HCT116 (cell line): Measurements from ENCODE around the gene ASIC5.

Experiments
- CBX3 ChIP-seq: IDR thresholded peaks from 2 replicates; pipeline ENCODE4 v1.6.1; 2012; ENCODE audit warnings: low read depth
- CEBPB ChIP-seq: IDR thresholded peaks from 2 replicates; pipeline ENCODE4 v1.6.1; 2012; ENCODE audit warnings: low read depth
- EZH2phosphoT487 ChIP-seq: fragments of 200-600 bp; IDR thresholded peaks from 2 replicates; pipeline ENCODE4 v1.6.1; 2018; ENCODE audit warnings: antibody characterized with exemption, borderline replicate concordance
- JUND ChIP-seq: IDR thresholded peaks from 2 replicates; pipeline ENCODE4 v1.6.1; 2012
- POLR2AphosphoS5 ChIP-seq: IDR thresholded peaks from 2 replicates; pipeline ENCODE4 v1.6.1; 2011; ENCODE audit warnings: mild to moderate bottlenecking, low read depth, low read length, moderate library complexity
- RAD21 ChIP-seq: IDR thresholded peaks from 2 replicates; pipeline ENCODE4 v1.6.1; 2012; ENCODE audit warnings: low read depth, mild to moderate bottlenecking
- SIN3A ChIP-seq: IDR thresholded peaks from 2 replicates; pipeline ENCODE4 v1.6.1; 2012; ENCODE audit warnings: low read depth
- TF ChIP-seq, protein P1 (sequence below), 3 experiments: fragments of 200-600 bp in 1 of 3; sonication (generic) in 1 of 3; IDR thresholded peaks in 2 of 3; conservative IDR thresholded peaks in 1 of 3; 2 replicates each; pipeline ENCODE4 v1.5.1; 2012 to 2017; ENCODE audit warnings: low read depth in 2 of 3, low read length in 2 of 3, antibody characterized with exemption in 1 of 3, borderline replicate concordance in 1 of 3, control low read depth in 1 of 3, mild to moderate bottlenecking in 1 of 3, mixed read lengths in 1 of 3, mixed run types in 1 of 3, moderate library complexity in 1 of 3; ENCODE audit not compliant: insufficient read depth in 1 of 3
- TF ChIP-seq, protein P2 (sequence below): IDR thresholded peaks from 2 replicates; pipeline ENCODE4 v1.6.1; 2012
- TF ChIP-seq, protein P3 (sequence below): IDR thresholded peaks from 2 replicates; pipeline ENCODE4 v1.6.1; 2012; ENCODE audit warnings: low read depth

DNA sequence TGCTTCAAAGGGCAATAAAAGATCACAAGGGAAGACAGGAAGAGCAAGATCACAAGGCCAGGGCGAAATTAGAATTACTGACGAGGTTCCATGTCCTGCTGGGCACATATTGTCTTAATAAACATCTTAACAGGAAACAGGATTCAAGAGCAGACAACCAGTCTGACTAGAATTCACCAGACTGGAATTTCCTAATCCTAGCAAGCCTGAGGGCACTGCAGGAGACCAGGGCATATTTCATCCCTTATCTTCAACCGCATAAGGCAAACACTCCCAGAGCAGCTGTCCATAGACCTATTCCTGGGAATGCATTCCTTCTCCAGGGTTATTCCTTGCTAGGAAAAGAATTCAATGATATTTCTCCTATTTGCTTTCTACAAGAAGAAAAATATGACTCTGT lies 25.0 kb upstream of the ASIC5 start:
- TF ChIP-seq, protein P1, sequence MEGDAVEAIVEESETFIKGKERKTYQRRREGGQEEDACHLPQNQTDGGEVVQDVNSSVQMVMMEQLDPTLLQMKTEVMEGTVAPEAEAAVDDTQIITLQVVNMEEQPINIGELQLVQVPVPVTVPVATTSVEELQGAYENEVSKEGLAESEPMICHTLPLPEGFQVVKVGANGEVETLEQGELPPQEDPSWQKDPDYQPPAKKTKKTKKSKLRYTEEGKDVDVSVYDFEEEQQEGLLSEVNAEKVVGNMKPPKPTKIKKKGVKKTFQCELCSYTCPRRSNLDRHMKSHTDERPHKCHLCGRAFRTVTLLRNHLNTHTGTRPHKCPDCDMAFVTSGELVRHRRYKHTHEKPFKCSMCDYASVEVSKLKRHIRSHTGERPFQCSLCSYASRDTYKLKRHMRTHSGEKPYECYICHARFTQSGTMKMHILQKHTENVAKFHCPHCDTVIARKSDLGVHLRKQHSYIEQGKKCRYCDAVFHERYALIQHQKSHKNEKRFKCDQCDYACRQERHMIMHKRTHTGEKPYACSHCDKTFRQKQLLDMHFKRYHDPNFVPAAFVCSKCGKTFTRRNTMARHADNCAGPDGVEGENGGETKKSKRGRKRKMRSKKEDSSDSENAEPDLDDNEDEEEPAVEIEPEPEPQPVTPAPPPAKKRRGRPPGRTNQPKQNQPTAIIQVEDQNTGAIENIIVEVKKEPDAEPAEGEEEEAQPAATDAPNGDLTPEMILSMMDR (IDR thresholded peaks at IDR 0.05 in 2 of 3, conservative IDR thresholded peaks at IDR 0.05 in 1 of 3; ENCODE audit: borderline replicate concordance in 1 of 3, insufficient read depth in 1 of 3, low read depth in 2 of 3, low read length in 2 of 3): no peak
- TF ChIP-seq CEBPB (no peak), EZH2phosphoT487 (no peak), JUND (no peak), RAD21 (no peak), POLR2AphosphoS5 (no peak), SIN3A (no peak), CBX3 (no peak)
- TF ChIP-seq, protein P2, sequence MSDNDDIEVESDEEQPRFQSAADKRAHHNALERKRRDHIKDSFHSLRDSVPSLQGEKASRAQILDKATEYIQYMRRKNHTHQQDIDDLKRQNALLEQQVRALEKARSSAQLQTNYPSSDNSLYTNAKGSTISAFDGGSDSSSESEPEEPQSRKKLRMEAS: no peak
- TF ChIP-seq, protein P3, sequence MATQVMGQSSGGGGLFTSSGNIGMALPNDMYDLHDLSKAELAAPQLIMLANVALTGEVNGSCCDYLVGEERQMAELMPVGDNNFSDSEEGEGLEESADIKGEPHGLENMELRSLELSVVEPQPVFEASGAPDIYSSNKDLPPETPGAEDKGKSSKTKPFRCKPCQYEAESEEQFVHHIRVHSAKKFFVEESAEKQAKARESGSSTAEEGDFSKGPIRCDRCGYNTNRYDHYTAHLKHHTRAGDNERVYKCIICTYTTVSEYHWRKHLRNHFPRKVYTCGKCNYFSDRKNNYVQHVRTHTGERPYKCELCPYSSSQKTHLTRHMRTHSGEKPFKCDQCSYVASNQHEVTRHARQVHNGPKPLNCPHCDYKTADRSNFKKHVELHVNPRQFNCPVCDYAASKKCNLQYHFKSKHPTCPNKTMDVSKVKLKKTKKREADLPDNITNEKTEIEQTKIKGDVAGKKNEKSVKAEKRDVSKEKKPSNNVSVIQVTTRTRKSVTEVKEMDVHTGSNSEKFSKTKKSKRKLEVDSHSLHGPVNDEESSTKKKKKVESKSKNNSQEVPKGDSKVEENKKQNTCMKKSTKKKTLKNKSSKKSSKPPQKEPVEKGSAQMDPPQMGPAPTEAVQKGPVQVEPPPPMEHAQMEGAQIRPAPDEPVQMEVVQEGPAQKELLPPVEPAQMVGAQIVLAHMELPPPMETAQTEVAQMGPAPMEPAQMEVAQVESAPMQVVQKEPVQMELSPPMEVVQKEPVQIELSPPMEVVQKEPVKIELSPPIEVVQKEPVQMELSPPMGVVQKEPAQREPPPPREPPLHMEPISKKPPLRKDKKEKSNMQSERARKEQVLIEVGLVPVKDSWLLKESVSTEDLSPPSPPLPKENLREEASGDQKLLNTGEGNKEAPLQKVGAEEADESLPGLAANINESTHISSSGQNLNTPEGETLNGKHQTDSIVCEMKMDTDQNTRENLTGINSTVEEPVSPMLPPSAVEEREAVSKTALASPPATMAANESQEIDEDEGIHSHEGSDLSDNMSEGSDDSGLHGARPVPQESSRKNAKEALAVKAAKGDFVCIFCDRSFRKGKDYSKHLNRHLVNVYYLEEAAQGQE: no peak
